GM10847 (cell line): ENCODE data around the gene ENTREP3.

Experiments
- POLR2A ChIP-seq: IDR thresholded peaks from 2 replicates; pipeline ENCODE4 v1.6.1; 2011; ENCODE audit not compliant: insufficient read length; ENCODE audit errors: extremely low read depth

The ENTREP3 gene

GRCh38 chr1:155285063-155285462 lies 29.8 kb upstream of the ENTREP3 start:
- TF ChIP-seq POLR2A, result no peak

DNA sequence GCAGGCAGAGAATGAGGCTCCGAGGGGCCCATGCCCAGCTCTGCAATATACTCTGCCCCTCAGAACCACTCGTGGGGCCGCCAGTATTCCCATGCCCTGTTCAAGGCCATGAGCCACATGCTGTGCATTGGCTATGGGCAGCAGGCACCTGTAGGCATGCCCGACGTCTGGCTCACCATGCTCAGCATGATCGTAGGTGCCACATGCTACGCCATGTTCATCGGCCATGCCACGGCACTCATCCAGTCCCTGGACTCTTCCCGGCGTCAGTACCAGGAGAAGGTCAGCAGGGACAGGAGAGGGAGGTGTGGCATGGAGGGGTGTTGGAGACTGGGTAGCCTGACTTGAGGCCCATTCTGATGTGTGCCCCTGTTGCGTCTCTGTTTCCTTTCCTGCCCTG lies 29.2 kb upstream of the ENTREP3 start:
- no peak for TF ChIP-seq POLR2A

DNA sequence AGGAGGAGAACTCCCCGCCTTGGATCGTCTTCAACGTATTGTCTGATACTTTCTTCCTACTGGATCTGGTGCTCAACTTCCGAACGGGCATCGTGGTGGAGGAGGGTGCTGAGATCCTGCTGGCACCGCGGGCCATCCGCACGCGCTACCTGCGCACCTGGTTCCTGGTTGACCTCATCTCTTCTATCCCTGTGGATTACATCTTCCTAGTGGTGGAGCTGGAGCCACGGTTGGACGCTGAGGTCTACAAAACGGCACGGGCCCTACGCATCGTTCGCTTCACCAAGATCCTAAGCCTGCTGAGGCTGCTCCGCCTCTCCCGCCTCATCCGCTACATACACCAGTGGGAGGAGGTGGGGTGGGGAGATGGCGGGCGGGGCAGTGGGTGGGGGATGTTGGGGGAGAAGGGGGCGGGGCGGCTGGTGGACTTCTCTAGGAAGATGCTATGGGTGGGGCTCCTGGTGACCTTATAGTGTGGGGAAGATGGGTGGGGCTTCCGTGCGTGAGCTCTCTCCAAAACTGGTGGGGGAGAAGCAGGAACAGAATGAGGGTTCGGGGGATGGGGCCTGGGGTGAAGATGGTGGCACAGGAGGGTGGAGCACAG lies 27.3 kb upstream of the ENTREP3 start:
- TF ChIP-seq POLR2A, result no peak

DNA sequence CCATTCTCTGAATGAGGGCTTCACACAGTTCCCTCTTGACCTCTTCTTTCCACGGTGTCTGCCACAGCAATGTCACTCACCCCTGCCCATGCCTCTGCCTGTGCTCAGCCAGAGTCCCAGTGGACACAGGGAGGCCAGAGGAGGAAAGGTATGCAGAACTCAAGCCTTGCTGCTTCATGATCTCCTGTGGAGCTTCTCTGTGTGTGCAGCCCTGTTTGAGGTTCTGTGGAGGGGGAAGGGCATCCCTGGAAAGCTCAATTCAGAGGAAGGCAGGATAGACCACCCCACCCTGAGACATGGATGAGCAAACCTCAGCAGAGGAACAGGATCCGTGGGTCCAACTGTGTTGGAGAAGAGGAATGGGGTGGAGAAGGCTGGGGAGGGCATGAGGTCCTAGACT lies 24.0 kb upstream of the ENTREP3 start:
- no peak for TF ChIP-seq POLR2A

DNA sequence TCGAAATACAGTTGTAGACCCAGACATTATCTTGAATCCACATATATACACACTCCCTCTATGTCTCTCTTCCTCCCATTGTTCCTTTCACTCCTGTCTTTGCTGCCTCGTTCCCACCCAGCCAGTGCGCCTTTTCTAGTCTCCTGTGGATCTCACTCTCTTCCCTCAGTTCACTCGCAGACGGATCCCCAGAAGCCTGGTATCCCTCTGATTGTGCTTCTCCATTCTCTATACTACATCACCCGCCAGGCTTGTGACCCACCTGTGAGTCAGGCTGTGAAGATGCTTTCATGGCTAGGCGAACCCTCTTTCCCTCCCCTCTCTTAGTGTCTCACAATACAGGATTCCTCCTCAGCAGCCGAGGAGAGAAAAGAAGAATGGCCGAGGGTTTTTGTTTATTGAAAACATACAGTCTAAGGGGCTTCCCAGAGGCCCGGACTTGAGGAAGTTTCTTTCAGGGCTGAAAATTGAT lies 23.4 kb upstream of the ENTREP3 start:
- TF ChIP-seq POLR2A, result no peak

DNA sequence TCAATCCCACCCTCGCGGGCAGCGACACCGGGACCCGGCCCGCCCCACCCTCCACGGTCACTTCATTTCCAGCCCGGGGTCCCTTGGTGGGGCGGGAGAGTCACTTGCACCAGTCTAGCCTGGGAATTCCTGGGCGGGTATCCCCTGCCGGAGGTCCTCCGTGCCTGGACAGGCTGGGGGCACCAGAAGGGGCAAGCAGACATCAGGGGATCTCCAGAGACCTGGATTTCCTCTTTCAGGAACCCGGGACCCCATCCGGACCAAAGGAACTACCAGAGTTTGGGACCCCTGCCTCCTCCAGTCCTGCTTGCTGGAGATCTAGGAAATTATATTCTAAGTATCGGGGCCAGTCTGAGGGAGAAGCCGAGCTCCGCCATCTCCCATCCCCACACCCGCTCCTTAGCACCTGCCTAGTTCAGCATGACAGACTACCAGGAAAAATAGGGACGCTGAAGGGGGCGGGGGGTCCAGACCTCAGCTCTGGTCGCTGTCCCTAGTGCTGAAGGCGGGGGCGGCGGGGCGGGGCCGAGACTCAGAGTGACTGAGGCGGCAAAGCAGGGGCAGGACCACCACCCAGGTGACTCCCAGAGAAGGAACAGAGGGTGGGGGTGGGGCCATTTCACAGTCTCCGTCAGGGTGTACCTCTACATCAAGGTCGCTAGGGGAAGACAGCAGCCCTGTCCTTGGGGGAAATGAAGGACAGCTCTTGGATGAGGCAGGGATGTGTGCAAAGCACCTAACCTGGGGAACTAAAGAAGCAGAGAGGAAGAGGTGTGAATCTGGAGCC lies 22.8 kb upstream of the ENTREP3 start:
- no peak for TF ChIP-seq POLR2A

GRCh38 chr1:155277070-155277901 lies 22.0 kb upstream of the ENTREP3 start, which contains the start of gene HCN3:
TSS of gene HCN3 (plus strand) at chr1:155277463. CDS start at chr1:155277591, 128 bp downstream.
- TF ChIP-seq POLR2A, result no peak

GRCh38 chr1:155273343-155274245 lies 18.3 kb upstream of the ENTREP3 start, which contains the start of gene CLK2:
TSS of gene CLK2 (minus strand) at chr1:155273504. CDS start at chr1:155270977, 2,527 bp downstream.
- peak; percentile 96 for TF ChIP-seq POLR2A

DNA sequence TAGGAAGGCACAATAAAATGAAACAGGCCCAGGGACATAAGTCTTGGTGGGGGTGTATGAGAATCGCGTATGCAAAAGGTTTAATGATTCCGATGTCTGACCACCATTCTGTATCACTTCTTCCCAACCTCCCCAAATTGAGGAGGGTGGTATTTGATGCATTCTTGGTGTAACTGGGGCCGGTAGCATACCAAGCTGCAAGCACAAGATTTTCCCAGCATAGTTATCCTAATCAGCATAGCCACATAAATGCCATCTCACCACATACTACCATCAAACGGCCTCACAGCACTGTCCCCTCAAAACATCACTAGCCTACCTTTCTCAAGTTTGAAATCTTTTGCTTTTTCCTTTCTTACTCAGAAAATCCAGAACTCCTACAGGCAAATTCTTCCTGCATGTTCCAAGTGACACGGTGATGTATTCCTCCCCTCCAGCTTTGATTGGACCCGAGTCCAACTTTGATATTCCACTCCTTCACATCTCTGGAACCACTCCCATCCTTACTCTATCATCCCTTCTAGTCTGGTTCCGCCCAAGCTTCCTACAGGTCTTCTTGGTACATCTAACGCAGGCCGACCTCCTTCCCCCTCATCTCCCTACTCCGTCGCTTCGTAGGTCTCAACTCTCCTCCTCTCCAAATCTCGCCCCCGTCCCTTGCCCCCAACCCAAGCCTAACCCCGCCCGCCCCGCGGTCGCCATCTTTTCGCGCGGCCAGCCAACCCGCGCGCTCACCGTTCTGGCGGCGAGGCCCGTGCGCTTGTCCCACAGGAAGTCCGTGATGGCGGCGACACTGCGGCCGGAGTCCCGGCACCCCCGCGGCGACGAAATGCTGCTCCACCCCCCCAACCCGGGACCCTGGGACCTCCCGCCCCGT lies 17.4 kb upstream of the ENTREP3 start:
- no peak for TF ChIP-seq POLR2A

DNA sequence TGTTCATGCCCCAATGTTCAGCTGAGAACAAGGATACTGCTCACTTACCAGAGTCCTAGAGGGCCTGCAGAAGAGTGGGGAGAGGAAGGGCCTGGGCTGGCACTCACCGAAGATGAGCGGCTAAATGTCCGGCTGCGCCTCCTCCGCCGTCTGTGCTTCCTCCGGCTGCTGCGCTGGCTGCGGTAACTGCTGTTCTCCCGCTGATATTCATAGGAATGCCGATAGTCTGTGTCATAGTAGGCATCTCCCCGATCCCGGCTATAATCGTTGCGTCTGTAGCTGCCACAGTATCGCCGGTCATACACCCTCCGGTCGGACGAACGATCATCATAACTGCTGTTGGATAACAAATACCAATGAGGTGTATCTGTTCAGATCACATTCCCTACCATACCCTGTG lies 14.1 kb upstream of the ENTREP3 start:
- no peak for TF ChIP-seq POLR2A

GRCh38 chr1:155268630-155269029 lies 13.3 kb upstream of the ENTREP3 start:
- TF ChIP-seq POLR2A, result no peak

GRCh38 chr1:155267373-155267772 lies 12.1 kb upstream of the ENTREP3 start:
- no peak for TF ChIP-seq POLR2A

DNA sequence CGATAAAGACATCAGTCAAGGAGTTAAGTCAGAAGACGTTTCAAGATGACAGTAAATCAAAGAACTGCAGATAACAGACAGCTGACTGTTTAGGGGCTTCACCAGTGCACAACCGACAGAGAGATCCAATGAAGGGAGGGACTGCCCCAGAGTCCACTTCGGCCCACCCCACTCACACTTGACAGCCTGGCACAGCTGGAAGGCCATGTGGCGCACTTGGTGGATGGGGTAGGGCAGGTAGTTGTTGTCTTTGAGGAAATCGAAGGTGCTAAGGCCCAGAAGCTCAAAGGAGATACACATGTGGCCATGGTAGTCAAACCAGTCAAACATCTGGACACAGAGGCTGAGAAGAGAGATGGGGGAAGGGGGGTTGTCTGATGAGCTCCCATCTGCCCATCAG lies 11.3 kb upstream of the ENTREP3 start:
- TF ChIP-seq POLR2A, result no peak

DNA sequence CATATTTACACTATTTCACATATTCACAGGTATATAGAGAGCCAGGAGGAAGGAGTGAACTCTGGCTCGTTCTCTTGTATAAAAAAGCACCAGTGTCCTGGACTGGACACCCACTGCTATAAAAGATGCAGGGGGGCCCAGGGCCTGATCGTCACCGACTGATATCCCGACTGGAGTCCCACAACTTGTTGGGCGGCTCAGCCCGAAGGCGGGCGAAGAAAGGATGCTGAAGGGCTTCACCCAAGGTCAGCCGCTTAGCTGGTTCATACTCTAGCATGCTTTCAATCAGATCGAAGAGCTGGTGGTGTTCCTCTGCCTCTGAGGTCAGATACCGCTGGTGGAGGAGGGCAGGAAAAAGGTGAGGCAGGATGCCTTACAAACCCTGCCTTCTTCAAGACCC lies 7.8 kb upstream of the ENTREP3 start:
- TF ChIP-seq POLR2A, result no peak
